GM20000 (cell line): ENCODE measurements around the gene PGBD5.

ENCODE experiments used
- DNase-seq: peaks from one replicate; pipeline ENCODE4 v3.0.0; 2012; ENCODE audit warnings: low spot score
- TF ChIP-seq, protein P1 (sequence below): IDR thresholded peaks from 2 replicates; pipeline ENCODE4 v1.5.1; 2012; ENCODE audit warnings: mild to moderate bottlenecking, control low read depth; ENCODE audit errors: extremely low read depth, missing control alignments

Gene PGBD5

DNA sequence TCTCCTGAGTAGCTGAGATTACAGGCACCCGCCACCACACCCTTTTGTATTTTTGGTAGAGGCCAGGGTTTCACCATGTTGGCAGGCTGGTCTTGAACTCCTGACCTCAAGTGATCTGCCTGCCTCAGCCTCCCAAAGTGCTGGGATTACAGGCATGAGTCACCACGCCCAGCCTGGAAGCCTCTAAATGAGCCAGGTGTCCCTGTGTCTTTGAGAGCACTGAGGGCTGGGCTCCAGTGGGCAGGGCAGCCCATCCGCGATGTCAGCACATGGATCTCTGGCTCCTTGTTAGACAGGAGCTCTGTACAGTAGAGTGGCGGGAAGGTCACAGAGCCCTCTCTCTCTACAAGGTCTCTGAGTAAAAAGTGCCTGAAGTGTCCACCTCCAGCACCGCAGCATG lies 124.3 kb downstream of the PGBD5 start:
- TF ChIP-seq, protein P1, sequence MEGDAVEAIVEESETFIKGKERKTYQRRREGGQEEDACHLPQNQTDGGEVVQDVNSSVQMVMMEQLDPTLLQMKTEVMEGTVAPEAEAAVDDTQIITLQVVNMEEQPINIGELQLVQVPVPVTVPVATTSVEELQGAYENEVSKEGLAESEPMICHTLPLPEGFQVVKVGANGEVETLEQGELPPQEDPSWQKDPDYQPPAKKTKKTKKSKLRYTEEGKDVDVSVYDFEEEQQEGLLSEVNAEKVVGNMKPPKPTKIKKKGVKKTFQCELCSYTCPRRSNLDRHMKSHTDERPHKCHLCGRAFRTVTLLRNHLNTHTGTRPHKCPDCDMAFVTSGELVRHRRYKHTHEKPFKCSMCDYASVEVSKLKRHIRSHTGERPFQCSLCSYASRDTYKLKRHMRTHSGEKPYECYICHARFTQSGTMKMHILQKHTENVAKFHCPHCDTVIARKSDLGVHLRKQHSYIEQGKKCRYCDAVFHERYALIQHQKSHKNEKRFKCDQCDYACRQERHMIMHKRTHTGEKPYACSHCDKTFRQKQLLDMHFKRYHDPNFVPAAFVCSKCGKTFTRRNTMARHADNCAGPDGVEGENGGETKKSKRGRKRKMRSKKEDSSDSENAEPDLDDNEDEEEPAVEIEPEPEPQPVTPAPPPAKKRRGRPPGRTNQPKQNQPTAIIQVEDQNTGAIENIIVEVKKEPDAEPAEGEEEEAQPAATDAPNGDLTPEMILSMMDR: no peak
- DNase-seq: no peak

GRCh38 chr1:230301322-230301721 lies 124.8 kb downstream of the PGBD5 start:
- TF ChIP-seq, protein P1: no peak
- DNase-seq: no peak

DNA sequence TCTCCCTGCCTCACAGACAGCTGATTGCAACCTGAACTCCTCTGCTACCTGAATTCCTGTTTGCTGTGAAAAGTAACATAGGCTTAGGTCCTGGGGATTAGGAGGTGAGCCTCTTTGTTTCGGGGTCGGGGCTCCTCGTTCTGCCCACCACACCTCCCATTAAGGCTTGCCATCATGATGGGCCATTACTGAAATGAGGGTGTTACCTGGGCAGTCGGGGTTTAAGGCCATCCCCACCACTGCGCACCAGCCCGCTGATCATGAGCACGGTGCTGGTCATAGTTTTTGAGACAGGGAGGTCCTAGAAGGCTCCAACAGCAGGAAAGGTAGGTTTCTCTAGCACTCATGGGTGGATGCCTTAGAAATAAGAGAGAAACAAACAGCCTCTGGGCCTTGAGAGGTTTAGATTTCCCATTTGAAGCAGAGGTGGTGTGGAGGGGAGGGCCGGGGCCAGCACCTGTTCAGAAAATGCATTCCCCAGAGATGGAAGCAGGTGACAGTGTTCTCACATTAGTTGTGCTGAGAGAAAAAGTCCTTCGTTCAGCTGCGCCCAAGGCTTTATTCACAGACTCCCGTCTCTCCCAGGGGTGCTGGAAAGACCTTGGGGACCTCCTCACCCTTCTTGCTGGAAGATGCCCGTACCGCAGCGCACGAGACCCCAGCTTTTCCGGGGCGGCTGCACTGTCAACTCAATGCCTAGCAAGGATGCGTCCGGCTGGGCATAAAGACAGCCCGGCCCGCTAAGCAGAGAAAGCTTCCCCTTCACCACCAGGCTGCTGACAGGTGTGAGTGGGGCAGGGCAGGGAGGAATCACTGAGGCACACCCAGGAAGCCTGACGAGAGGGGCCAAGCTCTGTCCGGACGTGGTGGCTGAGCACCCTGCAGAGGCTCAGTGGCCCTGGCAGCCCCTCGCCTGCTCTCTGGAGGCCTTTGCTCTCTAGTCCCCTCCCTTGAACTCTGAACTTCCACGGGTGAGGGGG lies 125.5 kb downstream of the PGBD5 start:
- TF ChIP-seq, protein P1: no peak
- DNase-seq: no peak

GRCh38 chr1:230299191-230300006 lies 126.7 kb downstream of the PGBD5 start:
- no peak for DNase-seq
- TF ChIP-seq, protein P1: no peak

GRCh38 chr1:230295367-230295766 lies 130.8 kb downstream of the PGBD5 start:
- no peak for DNase-seq
- TF ChIP-seq, protein P1: no peak

- DNase-seq: no peak
- TF ChIP-seq, protein P1: no peak
These were observed 132.8 kb downstream of the PGBD5 start for GRCh38 chr1:230293390-230293700.
